Activated naive CD4-positive, alpha-beta T cell treated with anti-CD3 and anti-CD28 coated beads, Interleukin-2, amount 10 ng/mL, durations not matched to agents 7 days and 5 days (primary cell): ENCODE data around the gene OVOL2.
"Not testable (repeated sequence)": the region's sequence is repeated elsewhere in the genome, so short reads cannot be mapped to it uniquely, and the experiment has no call there.

Source experiments
- CTCF ChIA-PET: fragments of 350-600 bp; sonication (Branson Sonifier 250); formaldehyde crosslinking; loops from one replicate; lab custom pipeline; 2021; ENCODE audit warnings: antibody characterized with exemption; lab: Charles Lee
- DNase-seq: peaks from one replicate; pipeline ENCODE4 v3.0.0-alpha.2; 2020
- H3K27ac Mint-ChIP-seq: one replicate; pipeline ENCODE4 v1.8.0; 2021; ENCODE audit warnings: mild to moderate bottlenecking, moderate library complexity, mixed read lengths
- H3K27me3 Mint-ChIP-seq: one replicate; pipeline ENCODE4 v1.8.0; 2021; ENCODE audit warnings: mild to moderate bottlenecking, mixed read lengths
- H3K36me3 Mint-ChIP-seq: one replicate; pipeline ENCODE4 v1.8.0; 2021; ENCODE audit warnings: mixed read lengths
- H3K4me1 Mint-ChIP-seq: one replicate; pipeline ENCODE4 v1.8.0; 2021; ENCODE audit warnings: mixed read lengths
- H3K4me3 Mint-ChIP-seq: one replicate; pipeline ENCODE4 v1.8.0; 2021; ENCODE audit warnings: mild to moderate bottlenecking, moderate library complexity, mixed read lengths
- H3K9me3 Mint-ChIP-seq: one replicate; pipeline ENCODE4 v1.8.0; 2021; ENCODE audit warnings: mixed read lengths

OVOL2 gene

DNA sequence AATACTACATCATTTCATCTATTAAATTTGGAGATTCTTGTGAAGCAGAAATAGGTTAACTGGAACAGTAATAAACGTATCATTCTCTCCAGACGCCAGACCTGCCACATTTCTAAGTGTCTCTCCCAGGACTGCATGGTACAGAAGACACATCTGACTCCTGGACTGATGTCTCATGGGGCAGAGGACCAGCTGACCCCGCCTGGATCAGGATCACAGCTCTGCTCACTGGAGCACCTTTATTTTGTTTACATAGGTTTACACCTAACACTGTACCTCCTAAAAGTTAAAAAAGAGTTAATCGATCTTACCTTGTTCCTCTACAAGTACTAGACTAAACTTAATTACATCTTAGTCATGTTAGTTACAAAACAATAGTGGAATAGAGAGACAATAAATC is 11.2 kb downstream of the OVOL2 start:
- Mint-ChIP-seq H3K27me3 (peaks cover 50% of the 10 kb centered on the region), H3K36me3 (no peaks in the 10 kb centered on the region), H3K27ac (no peak overlapping the region), H3K4me1 (no peaks in the 10 kb centered on the region), H3K4me3 (no peak overlapping the region), H3K9me3 (peaks cover 3% of the 10 kb centered on the region)
- CTCF ChIA-PET: no interaction called here
- no peak for DNase-seq

- CTCF ChIA-PET: no interaction called here
- no peak overlapping the region for H3K27ac Mint-ChIP-seq
- no peak for DNase-seq
- peaks cover 3% of the 10 kb centered on the region for H3K9me3 Mint-ChIP-seq
- peaks cover 55% of the 10 kb centered on the region for H3K27me3 Mint-ChIP-seq
- no peak overlapping the region for H3K4me3 Mint-ChIP-seq
- no peaks in the 10 kb centered on the region for H3K36me3 Mint-ChIP-seq
- H3K4me1 Mint-ChIP-seq: no peaks in the 10 kb centered on the region
These were observed 15.5 kb downstream of the OVOL2 start for GRCh38 chr20:18042229-18042628.

DNA sequence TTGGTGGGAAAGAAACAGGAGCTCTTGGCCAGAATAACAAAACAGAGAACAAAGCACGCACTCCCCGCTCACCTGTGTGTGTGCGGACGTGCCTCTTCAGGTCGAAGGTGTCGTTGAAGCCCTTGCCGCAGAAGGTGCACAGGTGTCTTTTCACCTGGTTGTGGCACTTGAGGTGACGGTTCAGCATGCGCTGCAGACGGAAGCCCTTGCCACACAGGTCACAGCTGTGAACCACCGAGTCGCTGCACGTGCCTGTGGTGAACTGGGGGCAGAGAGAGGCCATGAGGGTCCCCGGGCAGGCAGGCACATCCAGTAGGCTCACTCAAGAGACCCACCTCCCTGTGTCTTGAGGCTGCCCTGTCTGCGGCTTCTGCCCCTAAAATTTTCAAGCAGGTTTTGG is 16.3 kb downstream of the OVOL2 start:
- Mint-ChIP-seq H3K4me1 (no peaks in the 10 kb centered on the region), H3K9me3 (peaks cover 3% of the 10 kb centered on the region), H3K27me3 (peaks cover 53% of the 10 kb centered on the region), H3K4me3 (no peak overlapping the region), H3K27ac (no peak overlapping the region), H3K36me3 (no peaks in the 10 kb centered on the region)
- no peak for DNase-seq
- CTCF ChIA-PET: no interaction called here

DNA sequence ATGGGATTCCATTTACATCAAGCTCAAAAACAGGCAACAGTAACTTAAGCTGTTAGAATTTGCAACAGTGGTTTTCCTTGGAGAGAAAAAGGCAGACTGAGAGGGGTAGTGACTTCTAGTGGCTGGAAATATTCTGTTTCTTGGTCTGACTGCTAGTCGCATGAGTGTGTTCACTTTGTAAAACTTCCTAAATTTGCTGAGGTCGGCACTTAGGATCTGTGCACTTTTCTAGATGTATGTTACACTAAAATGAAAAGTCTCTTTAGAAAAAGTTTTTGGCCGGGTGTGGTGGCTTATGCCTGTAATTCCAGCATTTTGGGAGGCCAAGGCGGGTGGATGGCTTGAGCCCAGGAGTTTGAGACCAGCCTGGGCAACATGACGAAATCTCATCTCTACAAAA is 18.7 kb downstream of the OVOL2 start:
- H3K36me3 Mint-ChIP-seq: no peaks in the 10 kb centered on the region
- no peak for DNase-seq
- peaks cover 3% of the 10 kb centered on the region for H3K9me3 Mint-ChIP-seq
- peaks cover 35% of the 10 kb centered on the region for H3K27me3 Mint-ChIP-seq
- H3K27ac Mint-ChIP-seq: no peak overlapping the region
- no peak overlapping the region for H3K4me3 Mint-ChIP-seq
- no peaks in the 10 kb centered on the region for H3K4me1 Mint-ChIP-seq
- CTCF ChIA-PET: interaction anchor here (0.6 kb wide), 1 partner anchor 87 kb away, joined by 3 read pairs; no protein-coding TSS in a partner anchor

- H3K4me1 Mint-ChIP-seq: no peaks in the 10 kb centered on the region
- no peak for DNase-seq
- no peaks in the 10 kb centered on the region for H3K36me3 Mint-ChIP-seq
- H3K9me3 Mint-ChIP-seq: no peaks in the 10 kb centered on the region
- CTCF ChIA-PET: no interaction called here
- H3K27ac Mint-ChIP-seq: no peak overlapping the region
- no peak overlapping the region for H3K4me3 Mint-ChIP-seq
- peaks cover 10% of the 10 kb centered on the region for H3K27me3 Mint-ChIP-seq
These were observed 23.7 kb downstream of the OVOL2 start for GRCh38 chr20:18034039-18034438.

GRCh38 chr20:18032977-18033892 is 24.5 kb downstream of the OVOL2 start:
- Mint-ChIP-seq H3K4me3 (no peak overlapping the region), H3K36me3 (no peaks in the 10 kb centered on the region), H3K27me3 (peaks cover 9% of the 10 kb centered on the region), H3K4me1 (no peaks in the 10 kb centered on the region), H3K27ac (no peak overlapping the region), H3K9me3 (no peaks in the 10 kb centered on the region)
- no peak for DNase-seq
- CTCF ChIA-PET: no interaction called here

DNA sequence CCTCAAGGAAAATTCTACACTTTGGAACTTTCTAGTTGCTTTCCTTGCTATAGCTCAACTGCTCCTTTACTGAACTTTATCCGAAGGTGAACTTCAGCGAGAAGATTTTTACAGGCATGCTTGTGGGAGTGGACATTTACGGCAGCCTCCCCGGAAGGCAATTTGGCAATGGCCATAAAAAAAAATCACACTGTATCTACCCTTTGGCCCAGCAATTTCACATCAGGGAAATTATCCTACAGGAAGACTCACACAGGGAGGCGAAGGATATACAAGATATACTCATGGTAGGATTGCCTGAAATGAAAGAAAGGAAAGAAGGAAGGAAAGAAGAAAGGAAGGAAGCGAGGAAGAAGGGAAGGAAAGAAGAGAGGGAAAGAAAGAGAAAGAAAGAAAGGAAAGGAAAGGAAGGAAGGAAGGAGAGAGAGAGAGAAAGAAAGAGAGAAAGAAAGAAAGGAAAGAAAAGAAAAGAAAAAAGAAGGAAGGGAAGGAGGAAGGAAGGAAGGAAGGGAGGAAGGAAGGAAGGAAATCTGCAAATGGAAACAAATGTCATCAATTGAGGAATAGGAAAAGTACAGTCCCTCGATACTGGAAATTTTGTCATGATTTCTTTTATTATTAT is 25.7 kb downstream of the OVOL2 start:
- Mint-ChIP-seq H3K27me3 (peaks cover 4% of the 10 kb centered on the region), H3K36me3 (no peaks in the 10 kb centered on the region), H3K27ac (no peak overlapping the region), H3K4me1 (no peaks in the 10 kb centered on the region), H3K9me3 (no peaks in the 10 kb centered on the region), H3K4me3 (no peak overlapping the region)
- no peak for DNase-seq
- CTCF ChIA-PET: interaction anchor here (0.7 to 1.2 kb wide), 2 partner anchors 254 to 263 kb away, joined by 3 read pairs; no protein-coding TSS in a partner anchor

GRCh38 chr20:18031050-18031449 is 26.7 kb downstream of the OVOL2 start:
- Mint-ChIP-seq H3K4me3 (no peak overlapping the region), H3K36me3 (no peaks in the 10 kb centered on the region), H3K9me3 (no peaks in the 10 kb centered on the region), H3K27me3 (peaks cover 4% of the 10 kb centered on the region), H3K4me1 (no peaks in the 10 kb centered on the region), H3K27ac (no peak overlapping the region)
- no peak for DNase-seq
- CTCF ChIA-PET: interaction anchor here (1.2 kb wide), 1 partner anchor 255 kb away, joined by 3 read pairs; no protein-coding TSS in a partner anchor

DNA sequence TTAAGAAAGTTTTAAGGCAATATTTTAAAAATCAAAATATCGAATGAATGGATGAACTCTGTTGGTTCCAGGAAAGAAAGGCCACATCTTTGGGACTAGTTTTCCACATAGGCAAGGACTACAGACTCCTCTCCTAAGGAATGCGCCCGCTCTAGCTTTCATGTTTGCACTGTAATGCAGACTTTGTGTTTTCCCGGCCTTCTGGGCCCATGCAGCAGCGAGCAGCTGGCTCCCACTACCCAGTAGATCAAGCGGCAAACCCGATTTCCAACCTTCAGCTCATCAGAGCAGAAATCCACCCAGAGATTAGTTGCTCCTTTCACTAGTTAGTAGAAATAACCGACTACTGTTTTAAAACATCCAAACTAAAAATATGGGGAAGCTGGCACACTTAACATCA is 27.7 kb downstream of the OVOL2 start:
- DNase-seq: no peak
- no peaks in the 10 kb centered on the region for H3K36me3 Mint-ChIP-seq
- H3K4me3 Mint-ChIP-seq: no peak overlapping the region
- H3K9me3 Mint-ChIP-seq: no peaks in the 10 kb centered on the region
- no peaks in the 10 kb centered on the region for H3K4me1 Mint-ChIP-seq
- CTCF ChIA-PET: no interaction called here
- H3K27me3 Mint-ChIP-seq: peaks cover 4% of the 10 kb centered on the region
- H3K27ac Mint-ChIP-seq: no peak overlapping the region

DNA sequence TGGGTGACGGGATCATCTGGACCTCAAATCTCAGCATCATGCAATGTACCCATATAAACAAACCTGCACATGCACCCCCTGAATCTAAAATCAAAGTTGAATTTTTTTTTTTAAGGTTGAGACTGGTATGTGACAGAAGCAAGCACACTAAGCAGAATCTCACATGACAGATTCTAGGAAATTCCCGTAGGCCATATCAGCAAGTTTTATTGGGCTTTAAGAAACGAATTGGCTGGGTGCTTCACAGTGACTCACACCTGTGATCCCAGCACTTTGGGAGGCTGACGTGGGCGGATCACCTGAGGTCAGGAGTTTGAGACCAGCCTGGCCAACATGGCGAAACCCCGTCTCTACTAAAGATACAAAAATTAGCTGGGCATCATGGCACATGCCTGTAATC is 30.7 kb downstream of the OVOL2 start:
- not testable (repeated sequence) for H3K9me3 Mint-ChIP-seq, H3K4me3 Mint-ChIP-seq, H3K36me3 Mint-ChIP-seq, H3K4me1 Mint-ChIP-seq, DNase-seq, H3K27ac Mint-ChIP-seq, H3K27me3 Mint-ChIP-seq
- CTCF ChIA-PET: interaction anchor here (0.7 kb wide), 1 partner anchor 254 kb away, joined by 3 read pairs; no protein-coding TSS in a partner anchor

GRCh38 chr20:18024606-18025127 is 33.0 kb downstream of the OVOL2 start:
- DNase-seq: no peak
- CTCF ChIA-PET: no interaction called here
- Mint-ChIP-seq H3K4me1 (no peaks in the 10 kb centered on the region), H3K4me3 (no peak overlapping the region), H3K9me3 (no peaks in the 10 kb centered on the region), H3K27me3 (no peaks in the 10 kb centered on the region), H3K27ac (no peak overlapping the region), H3K36me3 (no peaks in the 10 kb centered on the region)

- no peaks in the 10 kb centered on the region for H3K36me3 Mint-ChIP-seq
- no peaks in the 10 kb centered on the region for H3K4me1 Mint-ChIP-seq
- H3K9me3 Mint-ChIP-seq: no peaks in the 10 kb centered on the region
- H3K27ac Mint-ChIP-seq: no peak overlapping the region
- no peak for DNase-seq
- H3K27me3 Mint-ChIP-seq: peaks cover 10% of the 10 kb centered on the region
- no peak overlapping the region for H3K4me3 Mint-ChIP-seq
- CTCF ChIA-PET: interaction anchor here (1.0 kb wide), 1 partner anchor 256 kb away, joined by 5 read pairs; no protein-coding TSS in a partner anchor
These were observed 36.8 kb downstream of the OVOL2 start for GRCh38 chr20:18020931-18021330.

GRCh38 chr20:18019068-18019467 is 38.6 kb downstream of the OVOL2 start:
- H3K9me3 Mint-ChIP-seq: no peaks in the 10 kb centered on the region
- CTCF ChIA-PET: interaction anchor here (1.1 to 1.4 kb wide), 2 partner anchors 121 to 337 kb away, joined by 3 to 4 read pairs; no protein-coding TSS in a partner anchor
- no peaks in the 10 kb centered on the region for H3K36me3 Mint-ChIP-seq
- H3K27me3 Mint-ChIP-seq: peaks cover 10% of the 10 kb centered on the region
- no peaks in the 10 kb centered on the region for H3K4me1 Mint-ChIP-seq
- peak; percentile 37 for DNase-seq
- no peak overlapping the region for H3K4me3 Mint-ChIP-seq
- H3K27ac Mint-ChIP-seq: no peak overlapping the region

DNA sequence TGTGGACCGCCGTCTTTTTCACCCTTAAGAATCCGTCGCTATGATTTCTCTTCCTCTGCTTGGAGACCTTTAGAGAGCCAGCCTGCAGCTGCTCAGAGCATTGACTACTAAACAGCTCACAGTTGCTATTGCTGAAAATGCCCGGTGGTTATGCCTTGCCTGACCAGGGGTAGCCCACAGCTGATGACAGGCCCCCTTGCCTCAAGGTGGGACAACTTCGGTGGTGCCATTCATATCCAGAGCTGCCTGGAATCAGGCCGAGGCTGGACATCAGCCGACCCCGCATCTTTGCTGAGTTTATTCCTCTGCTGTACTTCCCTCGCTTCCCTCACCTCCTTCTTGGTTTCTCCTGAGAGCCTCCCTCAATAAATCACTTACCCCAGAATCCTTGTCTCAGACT is 39.6 kb downstream of the OVOL2 start:
- Mint-ChIP-seq H3K4me3 (no peak overlapping the region), H3K36me3 (no peaks in the 10 kb centered on the region), H3K4me1 (no peaks in the 10 kb centered on the region), H3K27ac (no peak overlapping the region), H3K27me3 (peaks cover 10% of the 10 kb centered on the region), H3K9me3 (no peaks in the 10 kb centered on the region)
- CTCF ChIA-PET: interaction anchor here (0.6 to 1.4 kb wide), 4 partner anchors 19 to 336 kb away, joined by 3 to 4 read pairs (median 3); no protein-coding TSS in a partner anchor
- DNase-seq: no peak
